HG03354 (cell line): ENCODE measurements around the gene SSC5D.

Experiments
- ATAC-seq: cut with Tn5 transposase; IDR thresholded peaks from one replicate; pipeline ENCODE4 v1.9.1; 2021; ENCODE audit warnings: mild to moderate bottlenecking; ENCODE audit not compliant: unreplicated experiment, poor library complexity, severe bottlenecking

SSC5D gene

GRCh38 chr19:55453511-55454260 is 34.5 kb upstream of the SSC5D start:
- no peak for ATAC-seq

- ATAC-seq: no peak
Measured at GRCh38 chr19:55454787-55455243, 33.4 kb upstream of the SSC5D start.

GRCh38 chr19:55455576-55456235 is 32.5 kb upstream of the SSC5D start:
- no peak for ATAC-seq

- ATAC-seq: no peak
Measured at GRCh38 chr19:55456347-55456746, 31.9 kb upstream of the SSC5D start.

GRCh38 chr19:55457683-55458457 is 30.4 kb upstream of the SSC5D start:
- no peak for ATAC-seq

- ATAC-seq: no peak
Measured at GRCh38 chr19:55459551-55459949, 28.7 kb upstream of the SSC5D start.

- no peak for ATAC-seq
Measured at GRCh38 chr19:55459950-55460657, 28.1 kb upstream of the SSC5D start.

GRCh38 chr19:55460670-55461258 is 27.5 kb upstream of the SSC5D start:
- no peak for ATAC-seq

GRCh38 chr19:55461259-55461973 is 26.8 kb upstream of the SSC5D start, which contains the start of gene ISOC2:
ISOC2 (minus strand) TSS chr19:55461642; CDS start chr19:55456486, 5,156 bp downstream.
- ATAC-seq: peak; percentile 94

GRCh38 chr19:55461974-55462626 is 26.1 kb upstream of the SSC5D start:
- ATAC-seq: no peak

GRCh38 chr19:55462722-55463121 is 25.5 kb upstream of the SSC5D start:
- ATAC-seq: no peak

GRCh38 chr19:55463583-55464031 is 24.6 kb upstream of the SSC5D start:
- ATAC-seq: no peak

GRCh38 chr19:55464039-55464661 is 24.1 kb upstream of the SSC5D start:
- no peak for ATAC-seq

GRCh38 chr19:55464662-55465054 is 23.6 kb upstream of the SSC5D start, which contains the start of gene C19orf85:
C19orf85 (minus strand) TSS chr19:55464751; CDS start chr19:55464554, 197 bp downstream.
- ATAC-seq: no peak

- ATAC-seq: no peak
Measured at GRCh38 chr19:55465460-55466240, 22.6 kb upstream of the SSC5D start.

- no peak for ATAC-seq
Measured at GRCh38 chr19:55466241-55466614, 22.0 kb upstream of the SSC5D start.
